GM12872 (cell line): ENCODE results near the gene KCNMB1.

Experiments
- CTCF ChIP-seq: IDR thresholded peaks from 3 replicates; pipeline ENCODE4 v1.5.1; 2011; ENCODE audit warnings: low read depth, mild to moderate bottlenecking, low read length, moderate library complexity; ENCODE audit not compliant: insufficient read depth

KCNMB1 gene

GRCh38 chr5:170362102-170362501, 27.1 kb downstream of the KCNMB1 start:
- no peak for TF ChIP-seq CTCF

GRCh38 chr5:170361616-170362015, 27.6 kb downstream of the KCNMB1 start:
- TF ChIP-seq CTCF = no peak

- no peak for TF ChIP-seq CTCF
Observed at GRCh38 chr5:170361116-170361515, 28.1 kb downstream of the KCNMB1 start.

- TF ChIP-seq CTCF = no peak
Observed at GRCh38 chr5:170360709-170361108, 28.5 kb downstream of the KCNMB1 start.

GRCh38 chr5:170357955-170358444, 31.2 kb downstream of the KCNMB1 start:
- TF ChIP-seq CTCF = no peak

GRCh38 chr5:170355601-170356098, 33.5 kb downstream of the KCNMB1 start:
- TF ChIP-seq CTCF = no peak

- TF ChIP-seq CTCF = no peak
Observed at GRCh38 chr5:170353961-170354360, 35.2 kb downstream of the KCNMB1 start.
